ENCODE data around the gene SEC31B.

The SEC31B gene

DNA sequence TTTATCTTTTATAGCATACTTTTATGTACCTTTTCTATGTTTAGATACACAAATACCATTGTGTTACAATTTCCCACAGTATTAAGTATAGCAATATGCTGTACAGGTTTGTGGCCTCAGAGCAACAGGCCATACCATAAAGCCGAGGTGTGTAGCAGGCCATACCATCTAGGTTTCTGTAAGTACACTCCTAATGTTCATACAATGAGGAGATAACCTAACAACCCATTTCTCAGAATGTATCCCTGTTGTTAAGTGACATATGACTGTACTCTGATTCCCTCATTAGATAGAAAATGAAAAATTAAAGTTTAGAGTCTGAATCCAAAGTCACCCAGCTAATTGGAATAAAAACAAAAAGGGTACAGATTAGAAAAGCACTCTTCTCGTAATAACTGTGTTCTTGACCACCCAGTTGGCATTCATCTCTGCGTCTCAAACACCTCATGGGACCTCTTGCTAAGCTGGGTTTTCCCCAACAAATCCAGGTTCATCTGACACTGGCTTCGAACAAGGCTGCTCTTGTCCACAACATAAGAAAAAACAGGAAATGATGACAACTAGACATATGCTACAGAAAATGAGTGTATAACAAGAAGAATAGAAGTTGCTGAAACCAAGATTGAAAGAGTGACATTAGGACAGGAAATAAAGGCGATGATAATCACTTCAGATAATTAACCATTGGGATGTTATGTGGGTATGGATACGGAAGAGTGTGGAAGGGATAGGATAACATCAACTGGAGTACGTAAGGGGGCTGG, 8.6 kb upstream of the SEC31B start:
- no peaks in the 10 kb centered on the region for H4K20me1 ChIP-seq (ENCODE audit: insufficient read depth, low read length)
- peak overlapping the region; percentile 60 for H3K27ac ChIP-seq (ENCODE audit: low read depth, low read length, poor library complexity, severe bottlenecking)
- H2AFZ ChIP-seq (ENCODE audit: low read length) = no peak overlapping the region
- peaks cover 17% of the 10 kb centered on the region for H3K4me1 ChIP-seq (ENCODE audit: insufficient read depth, low read length, severe bottlenecking)
- no peaks in the 10 kb centered on the region for H3K9me2 ChIP-seq (ENCODE audit: low read depth, low read length)
- TF ChIP-seq EZH2 (IDR thresholded peaks at IDR 0.05; ENCODE audit: borderline replicate concordance, low read length) (no peak), CTCF (IDR thresholded peaks at IDR 0.05; ENCODE audit: low read length) (no peak)
- H3K36me3 ChIP-seq (ENCODE audit: insufficient read depth, low read length) = peaks cover 29% of the 10 kb centered on the region
- peak overlapping the region; percentile 91 for H3K4me3 ChIP-seq (ENCODE audit: low read depth, low read length, poor library complexity, severe bottlenecking)
- H3K79me2 ChIP-seq (ENCODE audit: insufficient read depth, low read length) = peaks cover 17% of the 10 kb centered on the region; the same call in 1 of the 2 replicates
- no peaks in the 10 kb centered on the region for H3K27me3 ChIP-seq (ENCODE audit: insufficient read depth, low read length)
- peak overlapping the region; percentile 83 for H3K4me2 ChIP-seq (ENCODE audit: low read length)
- peak overlapping the region; percentile 94 for H3K9ac ChIP-seq (ENCODE audit: low read length)
- H3F3A ChIP-seq (ENCODE audit: insufficient read depth, low read length) = no peaks in the 10 kb centered on the region
- no peaks in the 10 kb centered on the region for H3K9me3 ChIP-seq (ENCODE audit: low read length)

DNA sequence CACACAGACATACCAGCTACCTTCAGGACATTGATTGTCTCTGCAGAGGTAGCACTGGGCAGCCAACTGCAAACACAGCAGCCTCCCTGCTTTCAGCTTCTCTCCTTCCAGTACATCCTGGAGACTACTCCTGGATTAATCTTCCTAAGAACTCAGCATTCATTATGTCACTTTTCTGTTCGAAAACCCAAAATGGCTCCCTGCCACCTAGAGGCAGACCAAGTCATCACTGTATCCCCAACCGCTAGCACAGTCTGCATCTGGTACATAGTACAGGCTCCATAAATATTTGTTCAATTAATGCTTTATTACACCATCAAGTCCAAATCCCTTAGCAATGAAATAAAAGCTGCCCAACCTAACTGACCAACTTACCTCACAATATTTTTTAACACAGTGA, 5.0 kb upstream of the SEC31B start:
- H3K4me2 ChIP-seq (ENCODE audit: low read length) = no peak overlapping the region
- H3F3A ChIP-seq (ENCODE audit: insufficient read depth, low read length) = no peaks in the 10 kb centered on the region
- H3K27me3 ChIP-seq (ENCODE audit: insufficient read depth, low read length) = no peaks in the 10 kb centered on the region
- H3K4me3 ChIP-seq (ENCODE audit: low read depth, low read length, poor library complexity, severe bottlenecking) = no peak overlapping the region
- H3K9me3 ChIP-seq (ENCODE audit: low read length) = no peaks in the 10 kb centered on the region
- no peaks in the 10 kb centered on the region for H3K9me2 ChIP-seq (ENCODE audit: low read depth, low read length)
- H3K36me3 ChIP-seq (ENCODE audit: insufficient read depth, low read length) = peaks cover 37% of the 10 kb centered on the region
- no peak overlapping the region for H2AFZ ChIP-seq (ENCODE audit: low read length)
- H3K4me1 ChIP-seq (ENCODE audit: insufficient read depth, low read length, severe bottlenecking) = peaks cover 10% of the 10 kb centered on the region
- no peak overlapping the region for H3K27ac ChIP-seq (ENCODE audit: low read depth, low read length, poor library complexity, severe bottlenecking)
- TF ChIP-seq EZH2 (IDR thresholded peaks at IDR 0.05; ENCODE audit: borderline replicate concordance, low read length) (no peak), CTCF (IDR thresholded peaks at IDR 0.05; ENCODE audit: low read length) (no peak; the same call in 1 of the 2 replicates)
- no peaks in the 10 kb centered on the region for H4K20me1 ChIP-seq (ENCODE audit: insufficient read depth, low read length)
- H3K79me2 ChIP-seq (ENCODE audit: insufficient read depth, low read length) = peaks cover 17% of the 10 kb centered on the region; the same call in 1 of the 2 replicates
- no peak overlapping the region for H3K9ac ChIP-seq (ENCODE audit: low read length)

DNA sequence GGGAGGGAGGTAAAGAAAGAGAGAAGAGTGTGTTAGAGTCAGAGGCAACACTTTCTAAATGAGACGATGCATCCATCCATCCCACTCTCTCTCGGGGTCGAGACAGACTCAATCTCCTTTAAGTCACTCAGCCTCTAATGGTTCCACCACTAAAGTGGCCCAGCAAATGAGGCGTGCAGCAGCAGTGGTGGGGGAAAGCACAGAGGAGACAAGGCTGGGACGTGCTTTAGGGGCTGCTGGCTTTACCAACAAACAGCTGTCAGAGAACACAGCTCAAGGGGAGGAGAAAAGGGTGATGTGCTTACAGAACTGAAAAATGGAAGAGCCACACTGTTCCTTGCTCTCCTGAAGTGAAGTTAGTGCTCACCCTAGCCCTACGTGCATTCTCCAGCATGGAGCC, 4.5 kb upstream of the SEC31B start:
- TF ChIP-seq EZH2 (IDR thresholded peaks at IDR 0.05; ENCODE audit: borderline replicate concordance, low read length) = no peak
- TF ChIP-seq CTCF (IDR thresholded peaks at IDR 0.05; ENCODE audit: low read length) = no peak
- Histone ChIP-seq H3F3A (ENCODE audit: insufficient read depth, low read length) (no peaks in the 10 kb centered on the region), H3K36me3 (ENCODE audit: insufficient read depth, low read length) (peaks cover 37% of the 10 kb centered on the region), H3K79me2 (ENCODE audit: insufficient read depth, low read length) (peaks cover 14% of the 10 kb centered on the region; the same call in 1 of the 2 replicates), H4K20me1 (ENCODE audit: insufficient read depth, low read length) (no peaks in the 10 kb centered on the region), H3K27me3 (ENCODE audit: insufficient read depth, low read length) (no peaks in the 10 kb centered on the region), H3K9ac (ENCODE audit: low read length) (no peak overlapping the region), H3K27ac (ENCODE audit: low read depth, low read length, poor library complexity, severe bottlenecking) (no peak overlapping the region), H2AFZ (ENCODE audit: low read length) (no peak overlapping the region), H3K9me2 (ENCODE audit: low read depth, low read length) (no peaks in the 10 kb centered on the region), H3K4me2 (ENCODE audit: low read length) (no peak overlapping the region), H3K9me3 (ENCODE audit: low read length) (no peaks in the 10 kb centered on the region), H3K4me3 (ENCODE audit: low read depth, low read length, poor library complexity, severe bottlenecking) (no peak overlapping the region), H3K4me1 (ENCODE audit: insufficient read depth, low read length, severe bottlenecking) (peaks cover 10% of the 10 kb centered on the region)

All from OCI-LY1 (cell line).